GM10847 (cell line): Measurements from ENCODE around the gene ARID3A.
A peak's percentile ranks its signal among the peaks of the same experiment; 100 is the strongest.

Experiments
- POLR2A ChIP-seq: IDR thresholded peaks from 2 replicates; pipeline ENCODE4 v1.6.1; 2011; ENCODE audit not compliant: insufficient read length; ENCODE audit errors: extremely low read depth

ARID3A gene, protein sequence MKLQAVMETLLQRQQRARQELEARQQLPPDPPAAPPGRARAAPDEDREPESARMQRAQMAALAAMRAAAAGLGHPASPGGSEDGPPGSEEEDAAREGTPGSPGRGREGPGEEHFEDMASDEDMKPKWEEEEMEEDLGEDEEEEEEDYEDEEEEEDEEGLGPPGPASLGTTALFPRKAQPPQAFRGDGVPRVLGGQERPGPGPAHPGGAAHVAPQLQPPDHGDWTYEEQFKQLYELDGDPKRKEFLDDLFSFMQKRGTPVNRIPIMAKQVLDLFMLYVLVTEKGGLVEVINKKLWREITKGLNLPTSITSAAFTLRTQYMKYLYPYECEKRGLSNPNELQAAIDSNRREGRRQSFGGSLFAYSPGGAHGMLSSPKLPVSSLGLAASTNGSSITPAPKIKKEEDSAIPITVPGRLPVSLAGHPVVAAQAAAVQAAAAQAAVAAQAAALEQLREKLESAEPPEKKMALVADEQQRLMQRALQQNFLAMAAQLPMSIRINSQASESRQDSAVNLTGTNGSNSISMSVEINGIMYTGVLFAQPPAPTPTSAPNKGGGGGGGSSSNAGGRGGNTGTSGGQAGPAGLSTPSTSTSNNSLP

DNA sequence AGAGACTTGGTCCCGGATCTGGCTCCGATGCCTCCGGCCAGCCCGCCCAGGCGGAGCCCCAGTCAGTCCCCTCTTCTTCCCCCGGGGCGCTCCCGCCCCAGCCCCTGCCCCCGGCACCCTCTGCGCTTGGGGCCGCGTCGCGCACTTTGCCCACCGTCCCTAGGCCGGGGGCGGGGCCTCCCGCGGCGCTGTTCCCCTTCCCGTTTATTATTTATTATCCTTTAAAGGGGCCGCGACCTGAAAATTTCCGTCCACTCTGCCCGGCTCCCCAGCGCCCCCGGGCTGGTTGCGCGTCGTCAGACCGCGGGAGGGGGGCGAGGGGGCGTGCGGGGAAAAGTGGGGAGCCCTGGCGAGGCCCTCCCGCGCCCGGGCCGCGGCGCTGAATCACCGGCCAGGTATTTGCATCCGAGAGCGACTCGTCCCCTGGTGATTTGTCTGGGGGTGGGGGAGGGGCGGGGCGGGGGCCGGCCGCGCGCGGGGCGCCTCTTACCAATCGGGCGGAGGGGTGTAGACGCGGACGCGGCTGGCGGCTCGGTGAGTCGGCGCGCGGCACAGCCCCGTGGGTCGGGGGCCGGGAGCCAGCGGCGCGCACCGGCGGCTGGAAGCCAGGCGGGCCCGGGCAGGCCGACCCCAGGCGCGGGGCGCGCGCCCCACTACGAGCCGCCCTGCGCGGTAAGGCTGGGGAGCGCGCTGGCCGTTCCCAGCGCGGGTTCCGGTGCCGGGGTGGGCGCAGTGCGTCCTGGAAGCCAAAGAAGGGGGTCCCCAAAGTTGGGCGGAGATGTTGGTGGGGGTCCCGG lies at the start of gene ARID3A:
ARID3A (plus strand) TSS at position 510 of the 797 bp plus-strand sequence. CDS start 3,494 bp downstream, outside the sequence.
- TF ChIP-seq POLR2A, result peak; percentile 65

DNA sequence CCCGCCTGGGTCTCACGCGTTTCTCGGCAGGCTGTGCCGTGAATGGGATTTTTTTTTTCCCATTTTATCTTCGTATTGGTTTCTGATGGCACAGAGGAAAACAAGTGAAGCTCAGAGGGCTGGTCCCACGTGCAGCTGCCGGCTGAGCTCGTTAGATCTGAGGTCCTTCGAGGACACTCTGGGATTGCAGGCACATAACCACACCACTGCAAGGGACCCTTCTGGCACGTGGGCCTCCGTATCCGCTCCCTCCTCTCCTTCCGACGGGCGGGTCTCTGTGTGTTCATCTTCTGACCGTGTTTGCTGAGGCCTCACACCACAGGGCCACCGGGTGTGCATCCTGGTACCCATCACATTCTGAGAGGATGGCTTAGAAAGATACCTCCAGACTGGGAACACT lies 49.7 kb upstream of the ARID3A start:
- TF ChIP-seq POLR2A, result no peak

DNA sequence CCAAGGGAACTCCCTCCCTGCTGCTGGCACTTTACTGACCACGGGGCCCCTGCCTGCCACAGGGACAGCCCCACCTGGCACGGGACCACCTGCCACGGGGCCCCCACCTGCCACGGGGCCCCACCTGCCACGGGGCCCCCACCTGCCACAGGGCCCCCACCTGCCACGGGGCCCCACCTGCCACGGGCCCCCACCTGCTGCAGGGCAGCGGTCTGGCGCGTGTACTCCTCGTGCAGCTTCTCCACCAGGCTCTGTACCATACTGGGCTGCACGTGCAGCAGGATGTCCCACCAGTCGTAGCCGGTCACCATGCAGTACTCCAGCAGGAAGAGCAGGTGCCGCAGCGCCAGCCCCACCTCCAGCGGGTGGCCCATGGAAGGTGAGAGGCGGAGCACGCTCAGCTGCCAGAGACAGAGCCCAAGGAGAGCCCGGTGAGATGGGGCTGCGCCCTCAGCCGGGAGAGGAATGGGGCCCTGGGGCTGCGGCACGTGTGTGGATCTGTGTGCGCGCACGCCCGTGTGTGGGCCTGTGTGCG lies 49.0 kb upstream of the ARID3A start:
- TF ChIP-seq POLR2A, result no peak

DNA sequence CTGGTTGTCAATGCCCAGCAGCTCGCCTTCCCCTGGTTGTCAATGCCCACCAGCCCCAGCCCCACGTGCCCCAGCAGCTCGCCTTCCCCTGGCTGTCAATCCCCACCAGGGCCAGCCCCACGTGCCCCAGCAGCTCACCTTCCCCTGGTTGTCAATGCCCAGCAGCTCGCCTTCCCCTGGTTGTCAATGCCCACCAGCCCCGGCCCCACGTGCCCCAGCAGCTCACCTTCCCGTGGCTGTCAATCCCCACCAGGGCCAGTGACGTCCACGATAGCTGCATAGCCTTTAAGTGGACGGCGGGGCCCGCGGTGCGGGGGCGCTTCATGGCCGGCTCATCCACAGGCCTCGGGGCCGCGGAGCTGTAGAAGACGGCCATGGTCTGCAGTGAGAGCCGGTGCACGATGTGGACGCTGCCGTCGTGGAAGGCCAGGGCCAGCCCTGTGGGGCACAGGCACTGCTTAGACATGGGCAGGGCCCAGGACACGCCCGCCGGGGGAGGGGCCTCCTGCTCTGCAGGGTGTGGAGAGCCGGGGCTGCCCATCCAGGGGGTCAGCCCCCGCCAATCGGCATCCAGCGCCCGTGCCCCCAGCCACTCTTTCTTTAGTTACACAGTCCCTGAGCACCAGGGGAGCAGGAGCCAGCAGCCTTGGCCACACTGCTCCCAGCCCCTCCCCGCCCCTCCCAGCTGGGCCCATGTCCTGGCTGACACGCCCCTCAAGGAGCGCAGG lies 46.0 kb upstream of the ARID3A start:
- TF ChIP-seq POLR2A, result no peak

DNA sequence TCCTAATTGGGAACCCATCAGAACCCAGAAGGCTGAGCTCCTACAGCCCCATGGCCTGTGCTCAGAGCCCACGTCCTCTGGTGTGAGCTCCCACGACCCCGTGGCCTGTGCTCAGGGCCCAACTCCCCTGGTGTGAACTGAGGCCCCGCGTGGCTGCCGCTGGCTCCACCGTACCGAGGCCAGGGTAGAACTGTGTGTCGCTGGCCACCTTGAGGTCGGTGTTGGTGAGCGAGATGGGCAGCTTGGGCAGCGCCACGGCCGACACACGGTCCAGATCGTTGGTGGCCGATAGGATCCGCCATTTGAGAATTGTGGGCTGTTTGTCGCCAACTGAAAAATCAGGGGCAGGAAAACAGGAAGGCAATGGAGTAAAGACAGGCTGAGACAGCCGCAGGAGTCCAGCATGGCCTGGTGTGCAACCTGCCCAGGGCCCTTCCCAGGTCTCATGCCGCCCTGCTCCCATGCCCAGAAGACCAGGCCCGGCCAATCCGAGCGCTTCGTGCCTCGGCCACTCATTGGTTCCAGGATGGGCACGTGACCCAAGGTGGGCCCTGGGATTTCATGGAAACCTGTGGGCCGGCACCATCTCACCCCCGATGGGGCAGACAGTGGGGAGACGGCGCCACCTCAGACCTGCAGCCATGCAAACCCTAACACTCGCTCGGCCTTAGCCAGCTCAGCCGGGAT lies 44.3 kb upstream of the ARID3A start:
- TF ChIP-seq POLR2A, result no peak

DNA sequence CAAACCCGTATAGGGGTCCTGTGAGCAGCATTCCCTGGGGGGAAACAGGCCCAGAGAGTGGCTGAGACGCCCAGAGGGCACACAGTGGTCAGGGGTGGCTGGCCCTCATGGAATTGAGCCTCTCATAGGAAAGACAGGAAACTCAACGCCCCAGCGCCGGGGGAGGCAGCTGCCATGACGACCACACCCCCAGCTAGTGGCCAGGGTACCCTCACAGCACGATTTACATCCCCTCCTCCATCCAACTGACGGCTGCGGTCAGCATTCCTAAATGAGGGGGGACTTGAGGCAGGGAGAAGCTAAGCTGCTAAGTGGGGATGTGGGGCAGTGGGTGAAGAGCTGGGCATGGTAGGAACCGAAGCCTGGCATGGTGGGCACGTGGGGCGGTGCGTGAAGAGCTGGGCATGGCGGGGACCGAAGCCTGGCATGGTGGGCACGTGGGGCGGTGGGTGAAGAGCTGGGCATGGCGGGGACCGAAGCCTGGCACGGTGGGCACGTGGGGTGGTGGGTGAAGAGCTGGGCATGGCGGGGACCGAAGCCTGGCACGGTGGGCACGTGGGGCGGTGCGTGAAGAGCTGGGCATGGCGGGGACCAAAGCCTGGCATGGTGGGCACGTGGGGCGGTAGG lies 42.9 kb upstream of the ARID3A start:
- no peak for TF ChIP-seq POLR2A

DNA sequence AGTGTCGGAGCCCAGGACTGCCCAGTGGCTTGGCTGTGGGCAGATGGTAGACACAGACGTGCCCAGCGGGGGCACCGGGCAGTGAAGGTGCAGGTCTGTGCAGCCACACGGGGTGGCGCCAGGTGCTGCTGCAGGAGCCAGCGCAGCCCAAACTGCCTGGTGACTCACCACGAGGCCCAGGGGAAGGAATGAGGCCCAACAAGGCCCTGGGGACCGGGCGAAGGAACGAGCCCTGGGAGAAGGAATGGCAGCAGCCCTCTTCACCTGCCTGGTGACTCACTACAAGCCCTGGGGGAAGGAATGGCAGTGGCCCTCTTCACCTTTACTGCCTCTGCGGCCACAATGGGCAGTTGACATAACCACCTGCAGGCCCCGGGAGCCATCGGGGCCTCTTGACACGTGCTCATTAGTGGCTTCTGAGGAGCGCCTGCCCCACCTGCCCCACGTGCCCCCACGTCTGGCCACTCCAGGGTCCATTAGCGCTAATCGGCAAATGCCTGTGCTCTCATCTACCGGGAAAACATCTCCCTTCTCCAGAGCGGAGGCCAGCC lies 42.1 kb upstream of the ARID3A start:
- no peak for TF ChIP-seq POLR2A

DNA sequence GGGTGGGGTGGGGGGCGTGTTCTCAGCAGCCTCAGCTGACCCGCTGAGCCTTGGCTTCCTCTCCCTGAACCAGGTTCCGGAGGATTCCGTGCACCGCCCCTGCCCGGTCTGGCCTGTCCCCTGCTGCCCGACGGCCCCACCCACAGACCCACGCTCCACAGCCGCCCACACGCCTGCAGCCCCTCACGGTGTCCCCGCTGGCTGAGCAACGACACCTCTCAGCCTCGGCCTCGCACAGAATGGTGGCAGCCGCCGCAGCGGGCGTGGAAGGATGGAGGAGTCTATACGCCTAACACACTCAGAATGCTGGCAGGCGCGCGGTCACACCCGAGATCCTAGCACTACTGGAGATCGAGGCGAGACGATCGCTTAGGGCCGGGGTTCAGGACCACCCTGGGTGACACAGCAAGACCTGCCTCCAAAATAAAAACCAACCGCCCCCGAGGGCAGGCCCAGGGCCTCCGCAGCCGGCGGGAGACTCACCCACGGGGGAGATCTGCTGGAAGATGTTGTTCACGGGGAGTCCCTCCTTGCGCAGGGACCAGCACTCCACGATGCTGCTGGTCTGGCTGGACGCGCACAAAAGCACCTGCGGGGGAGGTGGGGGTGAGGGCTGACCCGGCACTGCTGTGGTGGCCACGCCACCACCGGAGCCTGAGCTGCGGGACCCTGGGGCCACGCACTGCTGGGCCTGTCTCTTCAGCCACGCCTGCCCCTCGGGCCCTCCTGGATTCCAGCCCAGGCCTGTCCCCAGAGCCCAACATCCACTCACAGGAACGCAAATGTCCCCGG lies 41.2 kb upstream of the ARID3A start:
- TF ChIP-seq POLR2A, result no peak

DNA sequence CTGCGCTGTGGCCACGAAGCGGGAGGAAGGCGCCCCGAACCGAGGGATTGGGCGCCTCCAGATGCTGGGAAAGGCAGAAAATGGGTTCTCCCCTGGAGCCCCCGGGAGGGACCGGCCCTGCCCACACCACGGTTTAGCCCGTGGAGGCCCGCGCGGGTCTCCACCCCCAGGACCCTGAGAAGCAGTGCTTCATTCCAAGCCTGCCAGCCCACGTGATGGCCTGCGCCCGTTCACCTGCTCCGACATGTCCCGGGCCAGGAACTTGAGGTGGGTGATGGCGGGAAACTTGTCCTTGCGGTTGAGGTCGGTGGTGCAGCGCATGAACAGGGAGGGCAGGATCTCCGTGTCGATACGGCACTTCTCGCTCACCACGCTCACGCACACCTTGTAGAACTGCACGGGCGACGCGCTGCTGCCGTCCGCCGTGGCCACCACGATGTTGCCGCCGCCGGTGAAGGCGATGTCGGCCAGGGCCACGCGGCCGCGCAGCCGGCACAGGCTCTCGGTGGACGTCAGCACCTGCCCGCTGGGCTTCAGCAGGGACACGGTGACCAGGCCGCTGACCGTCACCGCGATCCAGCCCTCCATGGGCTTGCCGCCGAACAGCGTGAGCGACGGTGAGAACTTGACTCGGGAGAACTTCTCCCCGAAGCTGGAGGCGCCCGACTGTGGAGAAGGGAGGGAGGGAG lies 40.2 kb upstream of the ARID3A start:
- TF ChIP-seq POLR2A, result no peak

DNA sequence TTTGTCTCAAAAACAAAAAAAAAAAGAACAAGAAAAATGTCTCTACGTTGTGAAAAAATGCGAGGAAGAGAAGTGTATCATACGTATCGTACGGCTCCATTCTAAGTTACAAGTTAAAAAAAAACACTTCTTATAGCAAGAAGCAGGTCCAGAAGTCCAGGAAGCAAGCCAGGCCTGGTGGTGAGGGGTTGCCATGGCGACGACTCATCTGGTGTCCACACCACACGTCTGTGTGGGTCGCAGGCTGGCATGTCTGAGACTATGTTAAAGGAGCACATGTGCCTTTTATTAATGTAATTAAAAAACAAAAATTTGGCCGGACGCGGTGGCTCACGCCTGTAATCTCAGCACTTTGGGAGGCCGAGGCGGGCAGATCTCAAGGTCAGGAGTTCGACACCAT lies 38.8 kb upstream of the ARID3A start:
- no peak for TF ChIP-seq POLR2A

DNA sequence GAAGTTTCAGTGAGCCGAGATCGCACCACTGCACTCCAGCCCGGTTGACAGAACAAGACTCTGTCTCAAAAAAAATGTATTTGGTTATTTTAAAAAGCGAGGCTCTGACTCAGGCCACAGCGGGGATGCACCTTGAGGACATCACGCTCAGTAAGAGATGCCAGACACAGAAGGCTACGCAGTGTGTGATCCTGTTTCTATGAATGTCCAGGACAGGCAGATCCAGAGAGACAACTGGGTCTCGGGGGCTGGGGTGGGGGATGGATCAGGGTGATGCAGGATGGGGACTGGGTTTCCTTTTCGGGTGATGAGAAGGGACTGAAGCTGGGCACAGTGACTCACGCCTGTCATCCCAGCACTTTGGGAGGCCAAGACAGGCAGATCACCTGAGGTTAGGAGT lies 38.2 kb upstream of the ARID3A start:
- no peak for TF ChIP-seq POLR2A
